ENCODE data around the gene TH.
A peak's percentile ranks its signal among the peaks of the same experiment; 100 is the strongest.

DNA sequence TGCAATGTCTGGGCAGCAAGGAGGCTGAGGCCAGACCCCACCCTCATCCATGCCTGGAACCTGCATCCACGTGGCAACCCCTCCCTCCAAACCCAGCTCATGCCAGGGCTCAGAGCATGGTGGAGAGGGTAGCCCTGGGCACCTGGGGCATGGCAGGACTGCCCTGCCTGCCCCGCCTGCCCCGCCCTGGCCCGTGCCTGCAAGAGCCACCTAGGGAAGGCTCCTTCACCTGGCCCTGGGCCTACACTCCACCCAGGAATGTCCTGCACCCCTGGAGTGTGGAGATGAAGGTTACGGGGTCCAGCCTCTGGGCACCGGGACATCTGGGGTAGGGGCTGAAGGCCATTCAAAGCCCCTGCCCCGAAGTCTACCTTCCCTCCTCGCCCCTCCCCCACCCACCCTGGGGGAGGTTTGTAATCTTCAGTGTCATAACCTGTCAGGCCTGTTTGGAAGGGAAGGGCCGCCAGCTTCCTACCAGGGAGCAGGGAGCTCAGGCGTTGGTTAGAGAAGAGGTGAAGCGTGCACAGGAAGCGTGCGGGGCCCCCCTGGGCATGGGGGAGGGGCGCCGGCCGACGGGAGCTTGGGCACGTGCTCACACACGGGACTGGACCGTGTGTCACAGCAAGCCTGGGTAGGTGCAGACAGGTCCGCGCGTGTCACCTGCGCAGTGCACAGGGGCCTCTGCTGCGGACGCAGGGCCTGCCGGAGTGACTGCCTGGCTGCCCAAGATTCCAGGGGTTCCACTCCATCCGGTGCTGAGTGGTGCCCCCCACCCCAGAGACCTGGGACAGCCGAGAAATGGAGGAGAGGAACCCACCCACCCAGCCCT lies 30.7 kb upstream of the TH start:
- TF ChIP-seq, protein P1, sequence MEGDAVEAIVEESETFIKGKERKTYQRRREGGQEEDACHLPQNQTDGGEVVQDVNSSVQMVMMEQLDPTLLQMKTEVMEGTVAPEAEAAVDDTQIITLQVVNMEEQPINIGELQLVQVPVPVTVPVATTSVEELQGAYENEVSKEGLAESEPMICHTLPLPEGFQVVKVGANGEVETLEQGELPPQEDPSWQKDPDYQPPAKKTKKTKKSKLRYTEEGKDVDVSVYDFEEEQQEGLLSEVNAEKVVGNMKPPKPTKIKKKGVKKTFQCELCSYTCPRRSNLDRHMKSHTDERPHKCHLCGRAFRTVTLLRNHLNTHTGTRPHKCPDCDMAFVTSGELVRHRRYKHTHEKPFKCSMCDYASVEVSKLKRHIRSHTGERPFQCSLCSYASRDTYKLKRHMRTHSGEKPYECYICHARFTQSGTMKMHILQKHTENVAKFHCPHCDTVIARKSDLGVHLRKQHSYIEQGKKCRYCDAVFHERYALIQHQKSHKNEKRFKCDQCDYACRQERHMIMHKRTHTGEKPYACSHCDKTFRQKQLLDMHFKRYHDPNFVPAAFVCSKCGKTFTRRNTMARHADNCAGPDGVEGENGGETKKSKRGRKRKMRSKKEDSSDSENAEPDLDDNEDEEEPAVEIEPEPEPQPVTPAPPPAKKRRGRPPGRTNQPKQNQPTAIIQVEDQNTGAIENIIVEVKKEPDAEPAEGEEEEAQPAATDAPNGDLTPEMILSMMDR (IDR thresholded peaks at IDR 0.05), result no peak
- no peak for TF ChIP-seq EP300 (IDR thresholded peaks at IDR 0.05)
- TF ChIP-seq POLR2AphosphoS5 (IDR thresholded peaks at IDR 0.05), result peak in 2 of 3 donors; percentile 37 to 90
- no peak for TF ChIP-seq POLR2A (IDR thresholded peaks at IDR 0.05)

All from suprapubic skin (tissue), 4 donors.